NB4 (cell line): ENCODE measurements around the gene ATXN7L1.

Experiments used
- POLR2A ChIP-seq: IDR thresholded peaks from 2 replicates; pipeline ENCODE4 v1.6.1; 2011; ENCODE audit warnings: mild to moderate bottlenecking; ENCODE audit not compliant: insufficient read length; ENCODE audit errors: extremely low read depth
- TF ChIP-seq, protein P1 (sequence below): IDR thresholded peaks from one replicate; pipeline ENCODE4 v1.5.1; 2012; ENCODE audit warnings: low read depth, low read length

DNA sequence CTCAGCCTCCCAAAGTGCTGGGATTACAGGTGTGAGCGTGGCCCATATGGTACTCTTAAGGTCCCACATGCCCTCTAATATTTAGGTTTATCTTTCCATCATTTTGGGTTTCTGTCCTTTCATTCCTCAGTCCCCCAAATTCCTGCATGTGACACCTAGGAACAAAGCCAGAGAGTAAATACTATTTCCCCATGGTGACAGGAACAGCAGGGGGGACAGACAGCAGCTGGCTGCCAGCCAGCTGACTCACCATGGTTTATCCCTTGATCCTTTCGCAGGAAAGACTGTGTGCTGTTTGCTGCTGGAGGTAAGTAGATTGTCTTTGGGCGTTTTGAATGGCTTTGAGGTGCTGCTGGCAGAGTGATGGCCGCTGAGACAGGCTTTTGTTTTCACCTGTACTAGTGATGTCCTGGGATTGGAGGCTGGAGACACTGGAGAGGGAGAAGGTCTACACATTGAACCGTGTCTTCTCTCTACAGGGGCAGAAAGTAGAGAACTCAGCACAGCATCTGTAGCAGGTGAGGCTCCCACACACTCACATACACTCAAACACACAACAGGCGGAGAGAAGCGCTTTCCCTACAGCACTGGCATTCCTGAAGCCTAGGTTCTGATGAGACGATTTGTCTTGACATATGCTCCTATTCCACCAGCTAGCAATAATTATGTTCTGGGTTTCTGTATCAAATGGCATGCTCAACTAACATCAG is 211.4 kb downstream of the ATXN7L1 start:
- TF ChIP-seq, protein P1, sequence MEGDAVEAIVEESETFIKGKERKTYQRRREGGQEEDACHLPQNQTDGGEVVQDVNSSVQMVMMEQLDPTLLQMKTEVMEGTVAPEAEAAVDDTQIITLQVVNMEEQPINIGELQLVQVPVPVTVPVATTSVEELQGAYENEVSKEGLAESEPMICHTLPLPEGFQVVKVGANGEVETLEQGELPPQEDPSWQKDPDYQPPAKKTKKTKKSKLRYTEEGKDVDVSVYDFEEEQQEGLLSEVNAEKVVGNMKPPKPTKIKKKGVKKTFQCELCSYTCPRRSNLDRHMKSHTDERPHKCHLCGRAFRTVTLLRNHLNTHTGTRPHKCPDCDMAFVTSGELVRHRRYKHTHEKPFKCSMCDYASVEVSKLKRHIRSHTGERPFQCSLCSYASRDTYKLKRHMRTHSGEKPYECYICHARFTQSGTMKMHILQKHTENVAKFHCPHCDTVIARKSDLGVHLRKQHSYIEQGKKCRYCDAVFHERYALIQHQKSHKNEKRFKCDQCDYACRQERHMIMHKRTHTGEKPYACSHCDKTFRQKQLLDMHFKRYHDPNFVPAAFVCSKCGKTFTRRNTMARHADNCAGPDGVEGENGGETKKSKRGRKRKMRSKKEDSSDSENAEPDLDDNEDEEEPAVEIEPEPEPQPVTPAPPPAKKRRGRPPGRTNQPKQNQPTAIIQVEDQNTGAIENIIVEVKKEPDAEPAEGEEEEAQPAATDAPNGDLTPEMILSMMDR, result no peak
- no peak for TF ChIP-seq POLR2A
